PC-3 (cell line): ENCODE results near the gene TRIP12. TPM values are rescaled to one million over a fixed set of nuclear protein-coding genes. Genes with fewer than 3 reads are reported as not detected.
A peak's percentile ranks its signal among the peaks of the same experiment; 100 is the strongest.
"Not testable (repeated sequence)": the region's sequence is repeated elsewhere in the genome, so short reads cannot be mapped to it uniquely, and the experiment has no call there.

Experiments used
- ATAC-seq: fragments of 200-7000 bp; cut with Tn5 transposase; 2 replicates; pipeline ENCODE4 v1.9.1; 2020; ENCODE audit warnings: mild to moderate bottlenecking, moderate library complexity
- BruUV-seq: library from RNA; stranded (reverse); fragments of 400-500 nt; replicated peaks from 2 replicates; lab custom pipeline; 2021; lab: Mats Ljungman, UMichigan
- CTCF ChIA-PET: fragments of 300-600 bp; sonication (Branson Sonifier 250); formaldehyde crosslinking; loops from one replicate; lab custom pipeline; 2022; ENCODE audit warnings: antibody characterized with exemption; lab: Charles Lee
- POLR2A ChIA-PET: fragments of 300-600 bp; sonication (Branson Sonifier 250); formaldehyde crosslinking; loops from one replicate; lab custom pipeline; 2022; ENCODE audit warnings: antibody characterized with exemption; ENCODE audit not compliant: unreplicated experiment; lab: Charles Lee
- DNase-seq: peaks from one replicate; pipeline ENCODE4 v3.0.0-alpha.2; 2015
- H2AFZ ChIP-seq: fragments of 300-600 bp; sonication (generic); 2 replicates; pipeline ENCODE4 v1.6.0; 2016; ENCODE audit warnings: antibody characterized with exemption, low read length
- H3F3A ChIP-seq: fragments of 300-600 bp; sonication (generic); one replicate; pipeline ENCODE4 v1.6.0; 2017; ENCODE audit warnings: antibody characterized with exemption, low read length, control low read depth, mild to moderate bottlenecking; ENCODE audit not compliant: unreplicated experiment
- H3K27ac ChIP-seq: fragments of 300-600 bp; sonication (generic); 2 replicates; pipeline ENCODE4 v1.5.1; 2016; ENCODE audit warnings: mild to moderate bottlenecking, low read length
- H3K27me3 ChIP-seq: fragments of 300-600 bp; sonication (generic); 2 replicates; pipeline ENCODE4 v1.6.1; 2016; ENCODE audit warnings: low read length, mixed read lengths
- H3K36me3 ChIP-seq: fragments of 300-600 bp; sonication (generic); 2 replicates; pipeline ENCODE4 v1.6.1; 2016; ENCODE audit warnings: low read depth, mixed run types, low read length, mixed read lengths
- H3K4me1 ChIP-seq: fragments of 300-600 bp; sonication (generic); 2 replicates; pipeline ENCODE4 v1.5.1; 2016; ENCODE audit warnings: low read length; ENCODE audit not compliant: insufficient read depth
- H3K4me2 ChIP-seq: fragments of 300-600 bp; sonication (generic); 2 replicates; pipeline ENCODE4 v1.6.0; 2016; ENCODE audit warnings: low read length
- H3K4me3 ChIP-seq: fragments of 300-600 bp; sonication (generic); 2 replicates; pipeline ENCODE4 v1.5.1; 2016; ENCODE audit warnings: mild to moderate bottlenecking, low read length, mixed read lengths
- H3K79me2 ChIP-seq: fragments of 300-600 bp; sonication (generic); 2 replicates; pipeline ENCODE4 v1.6.1; 2017; ENCODE audit warnings: low read length, mixed read lengths
- H3K9ac ChIP-seq: fragments of 300-600 bp; sonication (generic); 2 replicates; pipeline ENCODE4 v1.6.0; 2016; ENCODE audit warnings: mild to moderate bottlenecking, low read length
- H3K9me2 ChIP-seq: fragments of 300-600 bp; sonication (generic); replicated peaks from 2 replicates; pipeline ENCODE4 v1.6.1; 2016; ENCODE audit warnings: mixed run types, low read length, mixed read lengths
- H3K9me3 ChIP-seq: fragments of 300-600 bp; sonication (generic); 2 replicates; pipeline ENCODE4 v1.6.1; 2016; ENCODE audit warnings: low read length, mixed read lengths
- H4K20me1 ChIP-seq: fragments of 300-600 bp; sonication (generic); 2 replicates; pipeline ENCODE4 v1.6.1; 2016; ENCODE audit warnings: low read length, mixed read lengths
- EZH2 ChIP-seq: fragments of 300-600 bp; sonication (generic); IDR thresholded peaks from one replicate; pipeline ENCODE4 v1.6.1; 2017; ENCODE audit warnings: antibody characterized with exemption, mild to moderate bottlenecking, low read length; ENCODE audit not compliant: unreplicated experiment
- EZH2phosphoT487 ChIP-seq: fragments of 300-600 bp; sonication (generic); IDR thresholded peaks from 2 replicates; pipeline ENCODE4 v1.6.1; 2018; ENCODE audit warnings: mild to moderate bottlenecking, antibody characterized with exemption, low read length, borderline replicate concordance
- intact Hi-C: fragments of 100-400 bp; cut with micrococcal nuclease; formaldehyde crosslinking; loops from 2 replicates; pipeline ENCODE4 v1.9.0; 2023
- total RNA-seq: library from RNA; depleted of rRNA; stranded (reverse); fragments of >200 nt; gene quantifications from 2 replicates; pipeline ENCODE4 v1.2.3, GENCODE V29; 2014
- TF ChIP-seq, protein P1 (sequence below): fragments of 300-600 bp; sonication (generic); conservative IDR thresholded peaks from 2 replicates; pipeline ENCODE4 v1.5.1; 2017; ENCODE audit warnings: antibody characterized with exemption, low read depth, mild to moderate bottlenecking, low read length

The TRIP12 gene
- total RNA-seq, 1 experiment from 2014 or later = 113 TPM

- no peaks in the 10 kb centered on the region for H3K9me3 ChIP-seq
- intact Hi-C loops = loop anchor here (5.0 kb wide), 2 partner anchors 82 to 142 kb away; partner anchors contain the start of gene SLC16A14
- peaks cover 15% of the 10 kb centered on the region for H3F3A ChIP-seq
- BruUV-seq = no TSS peak
- DNase-seq = no peak
- no peak overlapping the region for H3K4me3 ChIP-seq
- TF ChIP-seq EZH2phosphoT487 = no peak
- ATAC-seq = no peak
- no peak overlapping the region for H3K9ac ChIP-seq
- H3K4me1 ChIP-seq = peaks cover 35% of the 10 kb centered on the region
- H3K9me2 ChIP-seq = no peaks in the 10 kb centered on the region
- peaks cover 30% of the 10 kb centered on the region for H3K79me2 ChIP-seq
- H3K27ac ChIP-seq = no peak overlapping the region
- ChIA-PET POLR2A (no interaction called here), CTCF (no interaction called here)
- no peak overlapping the region for H2AFZ ChIP-seq
- H3K4me2 ChIP-seq = no peak overlapping the region
- H3K27me3 ChIP-seq = no peaks in the 10 kb centered on the region
- no peaks in the 10 kb centered on the region for H3K36me3 ChIP-seq
- H4K20me1 ChIP-seq = peaks cover 5% of the 10 kb centered on the region
These were observed 3.4 kb upstream of the TRIP12 start for GRCh38 chr2:229925201-229925600.

GRCh38 chr2:229924541-229924940 is 2.7 kb upstream of the TRIP12 start:
- H4K20me1 ChIP-seq, H2AFZ ChIP-seq, H3K4me3 ChIP-seq, H3K27ac ChIP-seq, DNase-seq, BruUV-seq, H3K9me3 ChIP-seq, ATAC-seq, H3K9ac ChIP-seq, H3K27me3 ChIP-seq, POLR2A ChIA-PET, H3K36me3 ChIP-seq, H3K9me2 ChIP-seq, CTCF ChIA-PET: not testable (repeated sequence)
- 0 out of 2 replicates have a peak overlapping the region, but pooled peaks have one; percentile 98 for H3K4me2 ChIP-seq
- intact Hi-C loops = loop anchor here (5.0 kb wide), 1 partner anchor 142 kb away; no protein-coding TSS in a partner anchor
- peaks cover 37% of the 10 kb centered on the region for H3K4me1 ChIP-seq
- peaks cover 36% of the 10 kb centered on the region for H3K79me2 ChIP-seq
- peaks cover 15% of the 10 kb centered on the region for H3F3A ChIP-seq

DNA sequence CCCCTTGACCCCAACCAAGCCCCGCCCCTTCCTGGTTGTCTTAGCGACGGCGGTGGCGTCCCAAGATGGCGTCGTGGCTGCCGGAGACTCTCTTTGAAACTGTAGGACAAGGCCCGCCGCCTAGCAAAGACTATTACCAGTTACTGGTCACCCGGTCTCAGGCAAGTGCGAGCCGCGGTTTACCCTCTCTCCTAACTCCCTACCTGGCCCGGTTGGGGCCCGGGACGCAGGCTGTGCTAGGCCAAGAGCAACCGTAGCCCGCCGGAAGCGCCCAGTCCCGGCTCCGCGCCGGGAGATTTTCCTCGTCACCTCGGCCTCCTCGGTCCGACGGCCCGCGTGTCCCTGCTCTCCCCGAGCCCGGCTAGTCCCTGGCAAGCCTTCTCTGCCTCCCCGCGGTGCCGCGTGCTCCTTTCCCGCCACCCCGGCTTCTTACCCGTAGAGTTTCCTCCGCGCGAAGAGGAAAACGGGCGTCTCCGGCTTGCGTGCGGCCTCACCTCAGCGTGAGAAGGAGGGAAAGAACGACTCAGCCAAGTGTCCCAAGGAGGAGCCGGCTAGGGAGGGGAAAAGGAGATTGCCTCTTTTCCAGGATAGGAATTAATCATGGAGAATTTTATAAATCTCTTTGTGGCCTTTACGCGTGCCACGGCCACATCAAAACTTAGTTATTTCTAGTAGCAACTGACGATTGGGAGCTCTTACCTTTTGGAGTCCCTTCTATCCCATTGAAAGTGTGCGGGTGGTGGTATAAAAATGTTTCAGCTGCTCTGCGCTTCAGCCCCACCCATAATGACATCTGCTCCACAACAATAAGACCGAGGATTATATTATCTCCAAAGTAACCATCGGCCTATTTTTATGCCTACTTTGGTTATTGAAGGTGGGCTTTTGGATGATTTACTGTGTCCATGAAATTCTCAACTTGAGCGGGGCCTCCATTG is 909 bp upstream of the TRIP12 start, which contains the start of gene FBXO36:
Gene FBXO36, plus strand, starts transcription at position 55 of the 938 bp plus-strand sequence. Its CDS starts 11 bp downstream, at position 66.
- TF ChIP-seq, protein P1, sequence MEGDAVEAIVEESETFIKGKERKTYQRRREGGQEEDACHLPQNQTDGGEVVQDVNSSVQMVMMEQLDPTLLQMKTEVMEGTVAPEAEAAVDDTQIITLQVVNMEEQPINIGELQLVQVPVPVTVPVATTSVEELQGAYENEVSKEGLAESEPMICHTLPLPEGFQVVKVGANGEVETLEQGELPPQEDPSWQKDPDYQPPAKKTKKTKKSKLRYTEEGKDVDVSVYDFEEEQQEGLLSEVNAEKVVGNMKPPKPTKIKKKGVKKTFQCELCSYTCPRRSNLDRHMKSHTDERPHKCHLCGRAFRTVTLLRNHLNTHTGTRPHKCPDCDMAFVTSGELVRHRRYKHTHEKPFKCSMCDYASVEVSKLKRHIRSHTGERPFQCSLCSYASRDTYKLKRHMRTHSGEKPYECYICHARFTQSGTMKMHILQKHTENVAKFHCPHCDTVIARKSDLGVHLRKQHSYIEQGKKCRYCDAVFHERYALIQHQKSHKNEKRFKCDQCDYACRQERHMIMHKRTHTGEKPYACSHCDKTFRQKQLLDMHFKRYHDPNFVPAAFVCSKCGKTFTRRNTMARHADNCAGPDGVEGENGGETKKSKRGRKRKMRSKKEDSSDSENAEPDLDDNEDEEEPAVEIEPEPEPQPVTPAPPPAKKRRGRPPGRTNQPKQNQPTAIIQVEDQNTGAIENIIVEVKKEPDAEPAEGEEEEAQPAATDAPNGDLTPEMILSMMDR = no peak
- TF ChIP-seq EZH2 (no peak), EZH2phosphoT487 (no peak)
- ATAC-seq (peak; percentile 62), DNase-seq (peak; percentile 71)
- Histone ChIP-seq H3K4me1 (peaks cover 26% of the 10 kb centered on the region), H4K20me1 (peaks cover 17% of the 10 kb centered on the region), H3K79me2 (peaks cover 54% of the 10 kb centered on the region), H3K36me3 (peaks cover 12% of the 10 kb centered on the region; the same call in 1 of the 2 replicates), H3F3A (peaks cover 7% of the 10 kb centered on the region), H3K9me3 (no peaks in the 10 kb centered on the region), H2AFZ (peak within 1 kb of the TSS; percentile 91), H3K27ac (peak within 1 kb of the TSS; percentile 86), H3K4me2 (peak within 1 kb of the TSS; percentile 98), H3K27me3 (no peaks in the 10 kb centered on the region), H3K9me2 (no peaks in the 10 kb centered on the region), H3K9ac (peak within 1 kb of the TSS; percentile 90), H3K4me3 (peak within 1 kb of the TSS; percentile 98)
- BruUV-seq = TSS peak; percentile 54
- CTCF ChIA-PET = no interaction called here
- intact Hi-C loops = loop anchor here (5.0 kb wide), 1 partner anchor 140 kb away; no protein-coding TSS in a partner anchor
- POLR2A ChIA-PET = no interaction called here
